GM21367 (cell line): Measurements from ENCODE around the gene ARFGAP1.
A peak's percentile ranks its signal among the peaks of the same experiment; 100 is the strongest.

Source experiments
- ATAC-seq: cut with Tn5 transposase; IDR thresholded peaks from one replicate; pipeline ENCODE4 v1.9.1; 2021; ENCODE audit not compliant: unreplicated experiment

ARFGAP1 gene

GRCh38 chr20:63272105-63273058, at the start of gene ARFGAP1:
TSS of gene ARFGAP1 (plus strand) at chr20:63272813. CDS start at chr20:63275581, 2,768 bp downstream.
- peak; percentile 80 for ATAC-seq

DNA sequence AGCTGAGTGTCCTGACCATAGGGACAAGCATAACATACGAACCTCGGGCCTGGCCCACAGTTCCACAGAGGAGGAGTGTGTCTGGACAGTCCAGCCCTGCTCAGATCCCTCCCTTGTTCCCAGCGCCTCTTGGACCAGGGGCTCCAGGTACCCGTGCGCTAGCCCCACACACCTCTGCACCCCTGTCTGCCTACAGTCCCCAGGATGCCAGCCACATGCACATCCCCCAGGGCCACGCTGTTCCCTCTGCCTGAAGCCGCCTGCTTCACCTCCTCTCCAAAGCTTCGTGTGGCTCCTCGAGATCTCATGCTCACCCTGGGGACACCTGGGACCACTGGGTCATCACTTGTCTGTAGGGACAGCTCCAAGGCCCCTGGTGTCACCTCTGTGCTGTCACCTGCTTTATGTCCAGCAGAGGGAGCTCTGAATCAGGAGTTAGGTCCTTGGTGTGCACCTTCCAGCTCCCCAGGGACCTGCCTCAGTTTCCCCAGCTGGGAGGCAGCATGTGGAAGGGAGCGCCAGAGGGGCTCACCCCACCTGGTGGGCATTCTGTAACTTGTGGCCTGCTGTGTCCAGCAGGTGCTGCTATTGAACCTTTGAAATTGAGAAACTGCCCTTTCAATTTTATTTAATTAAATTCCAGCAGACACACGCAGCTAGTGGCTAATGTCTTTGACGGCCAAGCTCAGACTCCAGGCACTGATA, 49.3 kb upstream of the ARFGAP1 start:
- no peak for ATAC-seq

DNA sequence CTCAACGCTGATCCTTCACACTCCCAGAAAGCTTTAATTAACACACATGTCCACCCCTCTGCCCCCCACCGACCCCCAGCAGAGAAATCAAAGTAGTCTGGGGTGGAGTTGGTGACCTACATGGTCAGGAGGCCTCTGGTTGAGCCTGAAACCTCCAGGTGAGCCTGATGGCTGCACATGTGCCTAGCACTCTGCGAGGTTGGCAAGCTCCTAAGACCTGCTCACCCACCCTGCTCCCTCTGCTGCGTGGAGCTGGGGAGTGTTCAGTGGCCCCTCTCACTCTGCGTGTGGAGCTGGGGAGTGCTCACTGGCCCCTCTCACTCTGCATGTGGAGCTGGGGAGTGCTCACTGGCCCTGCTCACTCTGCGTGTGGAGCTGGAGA, 48.8 kb upstream of the ARFGAP1 start:
- no peak for ATAC-seq

DNA sequence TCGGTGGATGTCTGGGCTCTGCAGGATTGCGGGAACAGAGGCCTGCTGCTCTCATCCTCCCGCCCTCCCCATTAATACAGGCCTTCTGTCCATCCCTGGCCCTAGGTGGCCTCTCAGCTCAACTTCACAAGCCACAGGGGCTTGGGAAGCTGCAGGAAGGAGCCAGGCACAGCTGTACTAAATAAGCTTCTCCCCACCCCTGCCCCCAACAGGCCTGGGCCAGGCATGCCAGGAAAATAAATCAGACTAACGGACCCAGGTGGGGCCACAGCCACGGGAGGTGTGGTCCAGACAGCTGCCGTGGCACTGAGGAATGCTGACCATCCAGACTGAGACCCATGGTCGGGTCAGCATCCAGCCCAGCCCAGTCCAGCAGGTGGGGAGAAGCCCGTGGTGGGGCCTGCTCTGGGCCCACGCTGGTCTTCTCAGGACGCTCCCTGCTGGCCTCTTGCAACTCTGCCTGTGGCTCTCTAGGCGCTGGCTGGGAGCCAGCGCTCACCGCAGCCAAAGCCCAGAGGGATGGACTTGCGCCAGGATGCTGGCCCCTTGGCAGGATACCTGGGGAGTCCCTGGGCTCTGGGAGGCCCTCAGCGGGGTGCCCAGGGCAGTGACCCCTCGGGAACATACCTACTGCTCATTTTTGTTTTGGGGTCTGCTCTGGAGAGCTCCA, 48.1 kb upstream of the ARFGAP1 start:
- no peak for ATAC-seq

DNA sequence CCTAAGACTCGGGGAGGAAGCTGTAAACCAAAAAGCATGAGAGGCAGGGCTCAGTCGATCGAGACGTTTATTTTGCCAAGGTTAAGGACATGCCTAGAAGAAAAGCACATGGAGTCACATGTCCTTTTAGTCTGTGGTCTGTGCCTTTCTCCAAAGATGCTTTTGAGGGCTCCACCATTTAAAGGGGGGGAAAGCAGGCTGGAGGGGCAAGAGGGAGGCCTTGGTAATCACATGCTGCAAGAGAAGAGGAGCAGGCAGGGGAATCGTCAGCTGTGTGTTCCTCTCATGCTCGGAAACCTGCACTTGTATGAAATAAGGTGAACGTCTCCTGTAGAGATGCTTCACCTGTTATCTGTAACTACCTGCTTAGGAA, 47.5 kb upstream of the ARFGAP1 start:
- no peak for ATAC-seq

- ATAC-seq = no peak
These were observed 46.3 kb upstream of the ARFGAP1 start for GRCh38 chr20:63226042-63226943.

GRCh38 chr20:63227260-63227659, 45.4 kb upstream of the ARFGAP1 start:
- ATAC-seq = no peak

DNA sequence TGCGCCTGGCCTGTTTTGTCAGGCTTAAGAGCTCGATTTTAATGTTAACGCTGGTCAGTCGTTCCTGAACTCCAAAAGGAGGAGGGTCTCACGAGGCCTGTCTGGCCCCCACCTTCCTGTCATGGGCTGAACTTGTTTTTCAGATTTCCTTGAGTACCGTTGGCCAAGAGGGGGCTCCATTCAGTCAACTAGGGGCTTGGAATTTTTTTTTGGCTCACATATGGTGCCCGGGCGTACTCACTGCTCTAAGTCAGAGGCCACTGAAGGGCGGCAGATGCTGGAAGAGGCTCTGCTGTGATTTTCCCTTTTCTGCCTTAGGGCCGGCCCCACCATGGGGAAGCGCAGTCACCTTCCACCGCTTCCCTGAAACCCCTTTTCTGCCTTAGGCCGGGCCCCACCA, 43.8 kb upstream of the ARFGAP1 start:
- ATAC-seq = no peak

- no peak for ATAC-seq
These were observed 41.8 kb upstream of the ARFGAP1 start for GRCh38 chr20:63230800-63231268.

GRCh38 chr20:63232235-63233060, 40.2 kb upstream of the ARFGAP1 start:
- no peak for ATAC-seq

DNA sequence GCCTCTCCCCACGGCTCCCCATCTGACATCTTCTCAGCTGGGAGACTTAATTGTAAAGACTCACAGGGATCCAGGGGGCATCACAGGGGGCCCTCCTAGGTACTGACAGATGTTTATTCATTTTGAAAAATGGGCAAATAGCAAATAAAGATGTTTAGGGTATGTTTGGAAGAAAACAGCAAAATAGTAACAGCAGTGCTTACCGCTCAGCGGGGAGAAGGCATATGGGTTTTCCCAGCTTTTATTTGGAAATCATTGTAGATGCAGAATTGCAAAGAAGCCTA, 39.6 kb upstream of the ARFGAP1 start:
- no peak for ATAC-seq

DNA sequence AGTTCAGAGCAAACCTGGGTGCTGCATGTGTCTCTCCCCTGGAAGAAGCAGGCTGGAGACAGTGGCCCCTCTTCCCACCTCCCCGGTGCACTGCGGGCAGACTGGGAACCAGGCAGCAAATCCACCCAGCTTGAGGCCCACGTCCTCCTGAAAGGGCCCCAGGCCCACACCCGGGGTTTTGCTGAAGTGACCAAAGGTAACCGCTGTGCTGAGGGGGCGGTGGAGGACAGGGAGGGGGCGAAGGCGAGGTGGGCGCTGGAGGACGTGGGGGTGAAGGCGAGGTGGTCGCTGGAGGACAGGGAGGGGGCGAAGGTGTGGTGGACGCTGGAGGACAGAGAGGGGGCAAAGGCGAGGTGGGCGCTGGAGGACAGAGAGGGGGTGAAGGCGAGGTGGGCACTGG, 38.7 kb upstream of the ARFGAP1 start:
- ATAC-seq = no peak

- ATAC-seq = no peak
These were observed 37.8 kb upstream of the ARFGAP1 start for GRCh38 chr20:63234693-63235398.

DNA sequence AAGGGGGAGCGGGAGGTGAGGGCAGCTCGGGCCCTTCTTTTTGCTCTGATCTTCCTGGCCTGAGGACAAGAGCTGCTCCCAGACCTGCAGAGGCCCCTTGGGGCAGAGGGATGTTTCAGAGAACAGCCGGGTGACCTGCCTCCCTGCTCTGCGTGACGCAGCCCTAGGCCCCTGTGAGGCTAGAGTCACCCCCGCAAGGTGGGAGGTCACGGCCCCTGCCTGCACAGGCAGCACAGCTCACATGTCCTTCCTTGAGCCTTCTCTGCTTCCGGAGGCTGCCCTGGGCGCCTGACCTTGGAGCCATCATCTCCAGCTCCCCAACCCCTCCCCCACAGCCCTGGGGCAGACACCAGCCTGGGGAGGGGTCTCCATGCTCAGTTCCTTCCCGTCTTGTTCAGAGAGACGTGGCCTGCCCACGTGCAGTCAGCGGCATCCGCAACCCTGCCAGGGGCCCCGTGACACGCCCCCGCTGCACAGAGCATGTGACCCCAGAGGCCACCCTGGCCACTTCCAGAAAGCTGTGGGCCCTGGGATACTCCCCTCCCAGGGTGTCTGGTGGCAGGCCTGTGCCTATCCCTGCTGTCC, 37.1 kb upstream of the ARFGAP1 start, which contains the start of gene BIRC7:
BIRC7 (plus strand) TSS at position 507 of the 585 bp plus-strand sequence. CDS start 192 bp downstream, outside the sequence.
- ATAC-seq = no peak

DNA sequence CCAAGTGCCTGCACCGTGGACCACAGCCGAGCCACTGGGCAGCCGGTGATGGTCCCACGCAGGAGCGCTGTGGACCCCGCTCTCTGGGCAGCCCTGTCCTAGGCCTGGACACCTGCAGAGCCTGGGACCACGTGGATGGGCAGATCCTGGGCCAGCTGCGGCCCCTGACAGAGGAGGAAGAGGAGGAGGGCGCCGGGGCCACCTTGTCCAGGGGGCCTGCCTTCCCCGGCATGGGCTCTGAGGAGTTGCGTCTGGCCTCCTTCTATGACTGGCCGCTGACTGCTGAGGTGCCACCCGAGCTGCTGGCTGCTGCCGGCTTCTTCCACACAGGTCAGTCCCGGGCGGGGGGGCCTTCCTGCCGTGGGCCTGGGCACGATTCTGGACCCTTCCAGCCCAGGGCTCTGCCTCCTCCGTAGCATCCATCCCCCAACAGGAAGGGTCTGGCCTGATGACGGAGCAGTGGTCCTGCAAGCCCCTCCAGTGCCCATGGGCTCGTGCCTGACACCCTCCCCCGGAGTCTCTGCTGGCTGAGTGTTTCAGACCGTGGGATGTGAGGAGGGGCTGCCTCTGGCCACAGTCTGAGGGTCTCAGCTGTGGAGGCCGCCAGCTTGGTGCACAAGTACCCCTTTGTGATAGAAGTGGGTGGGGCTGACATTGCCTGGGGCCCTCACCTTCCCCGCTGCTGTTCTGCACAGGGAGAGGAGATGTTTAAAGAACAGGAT, 36.3 kb upstream of the ARFGAP1 start:
- no peak for ATAC-seq

- ATAC-seq = no peak
These were observed 34.6 kb upstream of the ARFGAP1 start for GRCh38 chr20:63238031-63238430.

DNA sequence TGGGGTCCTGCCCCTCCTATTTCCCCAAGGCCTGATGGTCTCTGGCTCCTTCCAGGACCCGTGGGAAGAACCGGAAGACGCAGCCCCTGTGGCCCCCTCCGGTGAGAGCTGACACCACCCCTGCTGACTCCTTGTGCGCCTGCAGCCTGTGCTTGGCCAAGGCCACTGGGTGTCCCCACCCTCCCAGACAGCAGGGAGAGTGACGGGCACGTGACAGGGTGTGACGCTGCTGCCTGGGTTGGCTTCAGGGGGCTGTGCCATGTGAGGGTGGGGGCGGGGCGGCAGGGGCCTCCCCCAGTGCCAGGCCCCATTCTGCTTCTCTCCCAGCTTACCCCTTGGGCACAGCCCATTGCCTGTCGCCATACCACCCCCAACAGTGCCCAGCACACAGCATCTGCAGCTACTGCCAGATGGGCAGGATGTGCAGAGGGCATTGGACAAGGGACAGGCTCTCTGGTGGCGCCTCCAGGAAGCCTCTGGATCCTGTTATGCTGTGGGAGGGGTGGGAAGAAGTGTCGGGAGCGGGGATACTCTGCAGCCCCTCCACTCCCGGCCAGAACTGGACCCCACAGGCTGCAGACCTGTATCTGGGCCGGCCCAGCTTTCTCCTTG, 34.0 kb upstream of the ARFGAP1 start:
- ATAC-seq = no peak

DNA sequence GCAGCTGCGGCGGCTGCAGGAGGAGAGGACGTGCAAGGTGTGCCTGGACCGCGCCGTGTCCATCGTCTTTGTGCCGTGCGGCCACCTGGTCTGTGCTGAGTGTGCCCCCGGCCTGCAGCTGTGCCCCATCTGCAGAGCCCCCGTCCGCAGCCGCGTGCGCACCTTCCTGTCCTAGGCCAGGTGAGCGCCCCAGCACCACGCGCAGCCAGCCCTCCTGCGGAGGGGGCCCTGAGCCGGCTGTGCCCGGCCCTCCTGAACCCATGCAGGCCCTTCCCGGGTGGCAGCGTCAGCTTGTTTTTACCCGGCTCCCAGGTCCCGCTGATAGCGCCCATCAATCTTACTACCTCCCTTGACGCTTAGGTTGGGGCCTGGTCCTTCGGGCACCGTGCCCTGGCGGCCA, 33.2 kb upstream of the ARFGAP1 start:
- ATAC-seq = no peak
